Calu3 (cell line): ENCODE data around the gene ORMDL2. TPM values are rescaled to one million over a fixed set of nuclear protein-coding genes. Genes with fewer than 3 reads are reported as not detected.

Experiments used
- BruUV-seq: library from RNA; stranded (reverse); fragments of 400-500 nt; replicated peaks from 2 replicates; lab custom pipeline; 2021; lab: Mats Ljungman, UMichigan
- CTCF ChIA-PET: fragments of 300-600 bp; sonication (Branson Sonifier 250); formaldehyde crosslinking; loops from one replicate; lab custom pipeline; 2022; ENCODE audit warnings: antibody characterized with exemption; lab: Charles Lee
- DNase-seq: peaks from one replicate; pipeline ENCODE4 v3.0.0; 2022
- H3K27ac Mint-ChIP-seq: one replicate; pipeline ENCODE4 v1.8.0; 2022; ENCODE audit warnings: mixed read lengths; ENCODE audit not compliant: unreplicated experiment
- H3K27me3 Mint-ChIP-seq: one replicate; pipeline ENCODE4 v1.8.0; 2022; ENCODE audit warnings: mixed read lengths; ENCODE audit not compliant: unreplicated experiment
- H3K36me3 Mint-ChIP-seq: one replicate; pipeline ENCODE4 v1.8.0; 2022; ENCODE audit warnings: mild to moderate bottlenecking, moderate library complexity, mixed read lengths; ENCODE audit not compliant: insufficient read depth, unreplicated experiment
- H3K4me1 Mint-ChIP-seq: one replicate; pipeline ENCODE4 v1.8.0; 2022; ENCODE audit warnings: mild to moderate bottlenecking, low read depth, mixed read lengths; ENCODE audit not compliant: unreplicated experiment
- H3K4me3 Mint-ChIP-seq: one replicate; pipeline ENCODE4 v1.8.0; 2022; ENCODE audit warnings: mild to moderate bottlenecking, low read depth, moderate library complexity, mixed read lengths; ENCODE audit not compliant: unreplicated experiment
- H3K9me3 Mint-ChIP-seq: one replicate; pipeline ENCODE4 v1.8.0; 2022; ENCODE audit warnings: low read depth, mixed read lengths; ENCODE audit not compliant: unreplicated experiment
- CTCF ChIP-seq: fragments of 200-600 bp; IDR thresholded peaks from one replicate; pipeline ENCODE4 v1.8.0; 2022; ENCODE audit warnings: antibody characterized with exemption; ENCODE audit not compliant: unreplicated experiment
- intact Hi-C: fragments of 100-400 bp; cut with micrococcal nuclease; formaldehyde crosslinking; loops from one replicate; pipeline ENCODE4 v1.10.0; 2022; ENCODE audit not compliant: unreplicated experiment
- total RNA-seq: library from RNA; stranded (reverse); gene quantifications from 2 replicates; pipeline ENCODE4 v1.2.3, GENCODE V29; 2022

The ORMDL2 gene
- total RNA-seq, 1 experiment from 2014 or later = 93.6 TPM

- H3K36me3 Mint-ChIP-seq = peaks cover 43% of the 10 kb centered on the region
- H3K27ac Mint-ChIP-seq = no peak overlapping the region
- no peaks in the 10 kb centered on the region for H3K27me3 Mint-ChIP-seq
- no peaks in the 10 kb centered on the region for H3K9me3 Mint-ChIP-seq
- H3K4me1 Mint-ChIP-seq = peaks cover 28% of the 10 kb centered on the region
- intact Hi-C loops = no loop called here
- no peak for TF ChIP-seq CTCF
- no peak for DNase-seq
- CTCF ChIA-PET = no interaction called here
- BruUV-seq = no TSS peak
- H3K4me3 Mint-ChIP-seq = no peak overlapping the region
Measured at GRCh38 chr12:55812088-55812487, 5.8 kb upstream of the ORMDL2 start.

- no peaks in the 10 kb centered on the region for H3K9me3 Mint-ChIP-seq
- H3K36me3 Mint-ChIP-seq = peaks cover 28% of the 10 kb centered on the region
- peaks cover 36% of the 10 kb centered on the region for H3K4me1 Mint-ChIP-seq
- H3K4me3 Mint-ChIP-seq = no peak overlapping the region
- intact Hi-C loops = no loop called here
- CTCF ChIA-PET = no interaction called here
- no peak for DNase-seq
- no peak overlapping the region for H3K27ac Mint-ChIP-seq
- BruUV-seq = no TSS peak
- H3K27me3 Mint-ChIP-seq = no peaks in the 10 kb centered on the region
- TF ChIP-seq CTCF = no peak
Measured at GRCh38 chr12:55814257-55814656, 3.6 kb upstream of the ORMDL2 start.

DNA sequence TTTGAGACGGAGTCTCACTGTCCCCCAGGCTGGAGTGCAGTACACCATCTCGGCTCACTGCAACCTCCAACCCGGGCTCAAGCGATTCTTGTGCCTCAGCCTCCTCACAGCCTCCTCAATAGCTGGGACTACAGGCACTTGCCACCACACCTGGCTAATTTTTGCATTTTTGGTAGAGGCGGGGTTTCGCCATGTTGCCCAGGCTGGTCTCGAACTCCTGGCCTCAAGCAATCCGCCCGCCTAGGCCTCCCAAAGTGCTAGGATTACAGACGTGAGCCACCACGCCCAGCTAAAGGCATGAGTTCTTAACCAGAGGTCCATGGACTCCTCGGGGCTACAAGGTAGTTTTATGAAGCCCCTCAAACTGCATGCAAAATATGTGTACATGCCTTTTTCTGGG lies 2.4 kb upstream of the ORMDL2 start:
- BruUV-seq = no TSS peak
- no peaks in the 10 kb centered on the region for H3K9me3 Mint-ChIP-seq
- intact Hi-C loops = loop anchor here (5.0 kb wide), 2 partner anchors 78 to 227 kb away; partner anchors contain the start of gene RPS26
- no peaks in the 10 kb centered on the region for H3K27me3 Mint-ChIP-seq
- no peak overlapping the region for H3K4me3 Mint-ChIP-seq
- CTCF ChIA-PET = interaction anchor here (0.6 kb wide), 1 partner anchor 1828 kb away, joined by 4 read pairs; no protein-coding TSS in a partner anchor
- peaks cover 39% of the 10 kb centered on the region for H3K4me1 Mint-ChIP-seq
- DNase-seq = no peak
- H3K36me3 Mint-ChIP-seq = peaks cover 16% of the 10 kb centered on the region
- H3K27ac Mint-ChIP-seq = no peak overlapping the region
- TF ChIP-seq CTCF = no peak

DNA sequence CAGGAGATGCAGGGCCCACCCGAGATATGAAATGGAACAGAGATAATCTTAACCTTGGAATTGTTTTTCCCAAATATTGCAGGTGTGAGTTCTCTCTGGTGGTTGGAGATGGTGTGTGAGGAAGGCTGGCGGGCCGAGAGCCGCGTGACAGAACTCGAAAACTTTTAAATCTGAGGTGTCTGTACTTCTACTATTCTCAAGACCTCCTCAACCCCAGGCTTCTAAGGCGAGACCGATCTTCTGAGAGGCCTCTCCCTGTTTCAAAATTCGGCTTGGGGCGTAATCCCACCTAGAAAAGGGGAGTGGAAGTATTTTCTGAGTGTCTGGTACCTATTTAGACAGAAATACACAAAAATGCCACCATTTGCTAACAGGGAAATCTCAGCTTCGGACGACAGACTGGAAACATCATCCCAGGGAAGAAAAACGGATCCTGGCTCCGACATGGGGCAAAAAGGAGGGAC lies 928 bp upstream of the ORMDL2 start:
- DNase-seq = no peak
- CTCF ChIA-PET = interaction anchor here (1.0 to 2.3 kb wide), 6 partner anchors 14 to 156 kb away, joined by 3 to 21 read pairs (median 10); partner anchors contain the start of genes DNAJC14 and RAB5B
- Mint-ChIP-seq H3K9me3 (no peaks in the 10 kb centered on the region), H3K4me1 (peaks cover 35% of the 10 kb centered on the region), H3K27ac (no peak overlapping the region), H3K36me3 (peaks cover 22% of the 10 kb centered on the region), H3K27me3 (no peaks in the 10 kb centered on the region), H3K4me3 (no peak overlapping the region)
- TSS peak; percentile 75 for BruUV-seq
- intact Hi-C loops = loop anchor here (5.0 kb wide), 2 partner anchors 80 to 225 kb away; partner anchors contain the start of gene RPS26
- TF ChIP-seq CTCF = no peak
